HG03460 (cell line): Measurements from ENCODE around the gene EPS15.

Source experiments
- ATAC-seq: cut with Tn5 transposase; IDR thresholded peaks from one replicate; pipeline ENCODE4 v1.9.1; 2021; ENCODE audit not compliant: unreplicated experiment

The EPS15 gene

GRCh38 chr1:51515982-51516648, 3.0 kb downstream of the EPS15 start:
- no peak for ATAC-seq

GRCh38 chr1:51515312-51515960, 3.6 kb downstream of the EPS15 start:
- no peak for ATAC-seq

- ATAC-seq, result no peak
Observed at GRCh38 chr1:51514733-51515132, 4.3 kb downstream of the EPS15 start.

- no peak for ATAC-seq
Observed at GRCh38 chr1:51512606-51513005, 6.5 kb downstream of the EPS15 start.

GRCh38 chr1:51512120-51512519, 6.9 kb downstream of the EPS15 start:
- no peak for ATAC-seq

GRCh38 chr1:51509773-51510172, 9.3 kb downstream of the EPS15 start:
- no peak for ATAC-seq

- peak; percentile 39 for ATAC-seq
Observed at GRCh38 chr1:51506537-51506936, 12.5 kb downstream of the EPS15 start.

GRCh38 chr1:51504806-51505525, 14.1 kb downstream of the EPS15 start:
- peak; percentile 49 for ATAC-seq

GRCh38 chr1:51501218-51501630, 17.8 kb downstream of the EPS15 start:
- peak; percentile 65 for ATAC-seq

GRCh38 chr1:51499694-51500093, 19.4 kb downstream of the EPS15 start:
- no peak for ATAC-seq

GRCh38 chr1:51498924-51499323, 20.1 kb downstream of the EPS15 start:
- no peak for ATAC-seq

- ATAC-seq, result no peak
Observed at GRCh38 chr1:51497340-51497739, 21.7 kb downstream of the EPS15 start.

GRCh38 chr1:51494138-51494830, 24.8 kb downstream of the EPS15 start:
- ATAC-seq, result no peak

- ATAC-seq, result peak; percentile 57
Observed at GRCh38 chr1:51491166-51491981, 27.7 kb downstream of the EPS15 start.

GRCh38 chr1:51489472-51489871, 29.6 kb downstream of the EPS15 start:
- no peak for ATAC-seq

GRCh38 chr1:51488372-51489050, 30.6 kb downstream of the EPS15 start:
- no peak for ATAC-seq

- no peak for ATAC-seq
Observed at GRCh38 chr1:51487628-51488027, 31.4 kb downstream of the EPS15 start.

- no peak for ATAC-seq
Observed at GRCh38 chr1:51484591-51484990, 34.5 kb downstream of the EPS15 start.

GRCh38 chr1:51482881-51483280, 36.2 kb downstream of the EPS15 start:
- ATAC-seq, result no peak
